GM18907 (cell line): Measurements from ENCODE around the gene ANKLE1.
A peak's percentile ranks its signal among the peaks of the same experiment; 100 is the strongest.

Source experiments
- ATAC-seq: cut with Tn5 transposase; IDR thresholded peaks from one replicate; pipeline ENCODE4 v1.9.1; 2021; ENCODE audit warnings: mild to moderate bottlenecking, moderate library complexity; ENCODE audit not compliant: unreplicated experiment

ANKLE1 gene

GRCh38 chr19:17305216-17305516, 23.5 kb downstream of the ANKLE1 start:
- no peak for ATAC-seq

- ATAC-seq: peak; percentile 74
Observed at GRCh38 chr19:17305517-17306284, 24.0 kb downstream of the ANKLE1 start, which contains the start of gene MRPL34. Gene MRPL34 (plus strand): TSS chr19:17305872. CDS start chr19:17305893, 21 bp downstream.

- ATAC-seq: no peak
Observed at GRCh38 chr19:17306285-17306714, 24.6 kb downstream of the ANKLE1 start.

- no peak for ATAC-seq
Observed at GRCh38 chr19:17307876-17308377, 26.2 kb downstream of the ANKLE1 start.

GRCh38 chr19:17309198-17309964, 27.7 kb downstream of the ANKLE1 start, which contains the start of gene DDA1:
Gene DDA1 (plus strand): TSS chr19:17309563. CDS start chr19:17309655, 92 bp downstream.
- peak; percentile 57 for ATAC-seq

GRCh38 chr19:17309965-17310461, 28.3 kb downstream of the ANKLE1 start:
- no peak for ATAC-seq

GRCh38 chr19:17311455-17312188, 29.9 kb downstream of the ANKLE1 start:
- ATAC-seq: no peak

- ATAC-seq: no peak
Observed at GRCh38 chr19:17312189-17313113, 30.8 kb downstream of the ANKLE1 start.

- no peak for ATAC-seq
Observed at GRCh38 chr19:17314007-17314593, 32.4 kb downstream of the ANKLE1 start.

- ATAC-seq: no peak
Observed at GRCh38 chr19:17318966-17319365, 37.3 kb downstream of the ANKLE1 start.

GRCh38 chr19:17319473-17320238, 38.0 kb downstream of the ANKLE1 start:
- no peak for ATAC-seq

- no peak for ATAC-seq
Observed at GRCh38 chr19:17320435-17320834, 38.7 kb downstream of the ANKLE1 start.

- ATAC-seq: no peak
Observed at GRCh38 chr19:17321655-17322489, 40.2 kb downstream of the ANKLE1 start.

- no peak for ATAC-seq
Observed at GRCh38 chr19:17322854-17323253, 41.2 kb downstream of the ANKLE1 start.

GRCh38 chr19:17323300-17323963, 41.7 kb downstream of the ANKLE1 start:
- no peak for ATAC-seq

GRCh38 chr19:17323964-17324332, 42.2 kb downstream of the ANKLE1 start:
- no peak for ATAC-seq

GRCh38 chr19:17324357-17325114, 42.8 kb downstream of the ANKLE1 start:
- ATAC-seq: no peak
